ENCODE data around the gene CDKAL1. TPM values are rescaled to one million over a fixed set of nuclear protein-coding genes. Genes with fewer than 3 reads are reported as not detected.

The CDKAL1 gene
- total and polyA plus RNA-seq, 10 of the 15 experiments (the other 5 are each of a cell fraction or from before 2014, with no cell fraction given) = 10.7 to 26.9 (median 17.3) TPM

DNA sequence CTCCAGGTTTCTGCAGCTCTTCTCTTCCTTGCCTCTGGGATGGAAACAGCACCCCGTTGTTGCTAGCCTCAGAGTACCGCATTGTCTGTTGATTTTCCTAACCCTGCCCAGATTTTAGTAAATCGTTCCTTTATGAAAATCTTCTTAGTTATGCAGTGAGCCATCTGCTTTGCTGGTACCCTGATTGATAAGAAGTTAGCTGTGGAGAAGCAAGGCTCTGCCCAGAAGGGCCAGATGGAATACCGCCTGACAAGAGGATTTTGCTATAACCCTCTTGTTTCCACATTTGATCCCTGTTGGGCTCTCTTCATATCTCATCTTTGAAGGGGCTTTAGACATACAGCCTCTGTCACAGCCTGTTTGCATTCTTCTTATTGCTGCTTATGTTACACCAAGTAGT is 229.0 kb downstream of the CDKAL1 start:
- no peaks in the 10 kb centered on the region; a peak in 2 of 4 replicates for H3K36me3 ChIP-seq (ENCODE audit: control insufficient read depth in 2 of 2, insufficient read depth in 2 of 2, low read length in 1 of 2)
- H3K9ac ChIP-seq (ENCODE audit: control insufficient read depth, insufficient read depth, low read length) = no peak overlapping the region
- DNase-seq (ENCODE audit: low read depth, low spot score) = no peak
- intact Hi-C loops (cut with micrococcal nuclease; ENCODE audit: unreplicated experiment) (no loop called here), in situ Hi-C loops (cut with MboI) (no loop called here)
- H4K20me1 ChIP-seq (ENCODE audit: control insufficient read depth, insufficient read depth) = no peaks in the 10 kb centered on the region
- TF ChIP-seq NBN (IDR thresholded peaks at IDR 0.05) = no peak
- no peak for TF ChIP-seq BMI1 (IDR thresholded peaks at IDR 0.05; ENCODE audit: borderline replicate concordance)
- TF ChIP-seq YY1 (IDR thresholded peaks at IDR 0.05; ENCODE audit: low read depth, low read length) = no peak
- TF ChIP-seq SREBF1 (IDR thresholded peaks at IDR 0.05; ENCODE audit: low read length) = no peak
- TF ChIP-seq RFX5 (IDR thresholded peaks at IDR 0.05; ENCODE audit: low read depth, low read length) = no peak
- TF ChIP-seq GABPA (IDR thresholded peaks at IDR 0.05; ENCODE audit: low read depth) = no peak
- no peak for TF ChIP-seq RBBP5 (conservative IDR thresholded peaks at IDR 0.05)
- no peak for TF ChIP-seq RELA (IDR thresholded peaks at IDR 0.05; ENCODE audit: borderline replicate concordance, partially characterized antibody)
- H3K4me3 ChIP-seq = no peak overlapping the region
- POLR2A ChIA-PET = no interaction called here
- H3K27ac ChIP-seq (ENCODE audit: control insufficient read depth, insufficient read depth) = no peak overlapping the region
- CTCF ChIA-PET = no interaction called here
- H3K4me2 ChIP-seq (ENCODE audit: control insufficient read depth, insufficient read depth) = no peak overlapping the region
- SMC1A ChIA-PET (ENCODE audit: uncharacterized antibody, unreplicated experiment) = interaction anchor here (0.7 to 1.6 kb wide), 2 partner anchors 10 to 90 kb away, joined by 4 to 6 read pairs; no protein-coding TSS in a partner anchor
- no peak for FAIRE-seq
- H3K4me1 ChIP-seq (ENCODE audit: control insufficient read depth, insufficient read depth, low read length) = no peaks in the 10 kb centered on the region
- ATAC-seq = no peak
- RAD21 ChIA-PET (ENCODE audit: unreplicated experiment) = no interaction called here
- WGBS (ENCODE audit: insufficient coverage, insufficient replicate concordance, low lambda C conversion rate, missing lambda C conversion rate) = 97% methylated on average over 4 of the region's 4 CpGs
- H3K27me3 ChIP-seq (replicated peaks in 1 of 2; ENCODE audit: control insufficient read depth in 2 of 2, insufficient read depth in 2 of 2, low read length in 1 of 2) = no peaks in the 10 kb centered on the region
- no TSS peak for BruUV-seq (replicated peaks)
- H3K9me3 ChIP-seq (replicated peaks; ENCODE audit: control insufficient read depth, insufficient read depth, low read length) = no peaks in the 10 kb centered on the region
- no peak overlapping the region for H2AFZ ChIP-seq (ENCODE audit: control insufficient read depth, low read depth, low read length)
- no peaks in the 10 kb centered on the region for H3K79me2 ChIP-seq (ENCODE audit: control insufficient read depth, insufficient read depth, low read length)

DNA sequence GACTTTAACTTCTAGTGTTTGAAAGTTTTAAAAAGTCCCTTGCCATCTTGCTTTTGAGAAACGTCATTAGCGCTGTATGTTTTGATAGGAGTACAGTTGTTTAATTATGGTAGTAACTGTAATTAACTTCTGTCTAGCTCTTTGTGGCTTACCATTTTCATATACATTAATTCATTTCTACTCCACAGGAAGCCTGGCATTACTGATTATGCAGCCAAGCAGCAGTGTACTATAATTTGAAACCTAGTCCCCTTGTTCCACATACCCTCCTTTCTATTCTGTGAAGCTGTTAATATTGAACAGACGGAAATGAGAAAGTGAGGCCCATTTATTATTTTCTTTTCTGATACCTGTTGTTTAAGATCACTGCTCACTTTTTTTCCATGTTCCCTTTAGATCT is 235.4 kb downstream of the CDKAL1 start:
- FAIRE-seq (no peak), ATAC-seq (no peak), DNase-seq (ENCODE audit: low read depth, low spot score) (no peak)
- no TSS peak for BruUV-seq (replicated peaks)
- Histone ChIP-seq H3K4me3 (no peak overlapping the region), H3K4me1 (ENCODE audit: control insufficient read depth, insufficient read depth, low read length) (no peaks in the 10 kb centered on the region), H2AFZ (ENCODE audit: control insufficient read depth, low read depth, low read length) (no peak overlapping the region), H3K79me2 (ENCODE audit: control insufficient read depth, insufficient read depth, low read length) (no peaks in the 10 kb centered on the region), H3K9me3 (replicated peaks; ENCODE audit: control insufficient read depth, insufficient read depth, low read length) (no peaks in the 10 kb centered on the region), H3K9ac (ENCODE audit: control insufficient read depth, insufficient read depth, low read length) (no peak overlapping the region), H3K27me3 (replicated peaks in 1 of 2; ENCODE audit: control insufficient read depth in 2 of 2, insufficient read depth in 2 of 2, low read length in 1 of 2) (no peaks in the 10 kb centered on the region), H3K27ac (ENCODE audit: control insufficient read depth, insufficient read depth) (no peak overlapping the region), H3K36me3 (ENCODE audit: control insufficient read depth in 2 of 2, insufficient read depth in 2 of 2, low read length in 1 of 2) (no peaks in the 10 kb centered on the region), H3K4me2 (ENCODE audit: control insufficient read depth, insufficient read depth) (no peak overlapping the region), H4K20me1 (ENCODE audit: control insufficient read depth, insufficient read depth) (no peaks in the 10 kb centered on the region)
- intact Hi-C loops (cut with micrococcal nuclease; ENCODE audit: unreplicated experiment) = no loop called here
- 100% methylated on average over 3 of the region's 3 CpGs for WGBS (ENCODE audit: insufficient coverage, insufficient replicate concordance, low lambda C conversion rate, missing lambda C conversion rate)
- POLR2A ChIA-PET = no interaction called here
- CTCF ChIA-PET = no interaction called here
- RAD21 ChIA-PET (ENCODE audit: unreplicated experiment) = no interaction called here
- in situ Hi-C loops (cut with MboI) = no loop called here
- SMC1A ChIA-PET (ENCODE audit: uncharacterized antibody, unreplicated experiment) = interaction anchor here (0.6 to 1.6 kb wide), 2 partner anchors 206 to 820 kb away, joined by 3 to 4 read pairs; no protein-coding TSS in a partner anchor
- no peak for TF ChIP-seq CBFB (IDR thresholded peaks at IDR 0.05; ENCODE audit: low read depth)
- TF ChIP-seq EGR1 (IDR thresholded peaks at IDR 0.05; ENCODE audit: borderline replicate concordance in 1 of 2, low read depth in 2 of 2, low read length in 2 of 2) = no peak
- TF ChIP-seq, protein P1, sequence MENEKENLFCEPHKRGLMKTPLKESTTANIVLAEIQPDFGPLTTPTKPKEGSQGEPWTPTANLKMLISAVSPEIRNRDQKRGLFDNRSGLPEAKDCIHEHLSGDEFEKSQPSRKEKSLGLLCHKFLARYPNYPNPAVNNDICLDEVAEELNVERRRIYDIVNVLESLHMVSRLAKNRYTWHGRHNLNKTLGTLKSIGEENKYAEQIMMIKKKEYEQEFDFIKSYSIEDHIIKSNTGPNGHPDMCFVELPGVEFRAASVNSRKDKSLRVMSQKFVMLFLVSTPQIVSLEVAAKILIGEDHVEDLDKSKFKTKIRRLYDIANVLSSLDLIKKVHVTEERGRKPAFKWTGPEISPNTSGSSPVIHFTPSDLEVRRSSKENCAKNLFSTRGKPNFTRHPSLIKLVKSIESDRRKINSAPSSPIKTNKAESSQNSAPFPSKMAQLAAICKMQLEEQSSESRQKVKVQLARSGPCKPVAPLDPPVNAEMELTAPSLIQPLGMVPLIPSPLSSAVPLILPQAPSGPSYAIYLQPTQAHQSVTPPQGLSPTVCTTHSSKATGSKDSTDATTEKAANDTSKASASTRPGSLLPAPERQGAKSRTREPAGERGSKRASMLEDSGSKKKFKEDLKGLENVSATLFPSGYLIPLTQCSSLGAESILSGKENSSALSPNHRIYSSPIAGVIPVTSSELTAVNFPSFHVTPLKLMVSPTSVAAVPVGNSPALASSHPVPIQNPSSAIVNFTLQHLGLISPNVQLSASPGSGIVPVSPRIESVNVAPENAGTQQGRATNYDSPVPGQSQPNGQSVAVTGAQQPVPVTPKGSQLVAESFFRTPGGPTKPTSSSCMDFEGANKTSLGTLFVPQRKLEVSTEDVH (IDR thresholded peaks at IDR 0.05; ENCODE audit: low read depth, partially characterized antibody) = no peak
- no peak for TF ChIP-seq ZBED1 (IDR thresholded peaks at IDR 0.05; ENCODE audit: borderline replicate concordance)
- TF ChIP-seq SKIL (IDR thresholded peaks at IDR 0.05; ENCODE audit: low read depth, poor library complexity, severe bottlenecking) = no peak
- TF ChIP-seq BRCA1 (IDR thresholded peaks at IDR 0.05; ENCODE audit: low read depth, low read length) = no peak
- TF ChIP-seq MYC (IDR thresholded peaks at IDR 0.05; ENCODE audit: insufficient read depth, insufficient read length, insufficient replicate concordance, low read length, severe bottlenecking) = no peak
